GM23248 (cell line): ENCODE measurements around the gene CD244. TPM values are rescaled to one million over a fixed set of nuclear protein-coding genes. Genes with fewer than 3 reads are reported as not detected.
"Not testable (repeated sequence)": the region's sequence is repeated elsewhere in the genome, so short reads cannot be mapped to it uniquely, and the experiment has no call there.

Experiments
- DNase-seq: peaks from one replicate; pipeline ENCODE4 v3.0.0-alpha.2; 2015
- H2AFZ ChIP-seq: fragments of 200-600 bp; sonication (generic); 2 replicates; pipeline ENCODE4 v1.6.1; 2016; ENCODE audit warnings: antibody characterized with exemption
- H3F3A ChIP-seq: fragments of 200-600 bp; sonication (generic); 2 replicates; pipeline ENCODE4 v1.6.1; 2016; ENCODE audit warnings: mild to moderate bottlenecking, antibody characterized with exemption, mixed run types; ENCODE audit not compliant: insufficient read depth
- H3K27ac ChIP-seq: fragments of 200-600 bp; sonication (generic); 2 replicates; pipeline ENCODE4 v1.5.1; 2016; ENCODE audit warnings: mild to moderate bottlenecking
- H3K27me3 ChIP-seq: fragments of 200-600 bp; sonication (generic); replicated peaks from 2 replicates; pipeline ENCODE4 v1.6.1; 2016; ENCODE audit warnings: mild to moderate bottlenecking; ENCODE audit not compliant: insufficient read depth
- H3K36me3 ChIP-seq: fragments of 200-600 bp; sonication (generic); 2 replicates; pipeline ENCODE4 v1.6.1; 2016; ENCODE audit warnings: low read depth, mild to moderate bottlenecking
- H3K4me1 ChIP-seq: fragments of 200-600 bp; sonication (generic); 2 replicates; pipeline ENCODE4 v1.6.1; 2016; ENCODE audit warnings: mild to moderate bottlenecking; ENCODE audit not compliant: insufficient read depth
- H3K4me2 ChIP-seq: fragments of 200-600 bp; sonication (generic); one replicate; pipeline ENCODE4 v1.6.1; 2016; ENCODE audit warnings: mild to moderate bottlenecking; ENCODE audit not compliant: unreplicated experiment
- H3K4me3 ChIP-seq: fragments of 200-600 bp; sonication (generic); 2 replicates; pipeline ENCODE4 v1.5.1; 2016; ENCODE audit warnings: mild to moderate bottlenecking
- H3K79me2 ChIP-seq: fragments of 200-600 bp; sonication (generic); 2 replicates; pipeline ENCODE4 v1.6.1; 2016; ENCODE audit warnings: mild to moderate bottlenecking; ENCODE audit not compliant: insufficient read depth
- H3K9ac ChIP-seq: fragments of 200-600 bp; sonication (generic); 2 replicates; pipeline ENCODE4 v1.6.1; 2016; ENCODE audit warnings: mild to moderate bottlenecking
- H3K9me2 ChIP-seq: fragments of 200-600 bp; sonication (generic); 2 replicates; pipeline ENCODE4 v1.6.1; 2016; ENCODE audit warnings: mixed run types, mild to moderate bottlenecking, moderate library complexity; ENCODE audit not compliant: insufficient read depth
- H3K9me3 ChIP-seq: fragments of 200-600 bp; sonication (generic); one replicate; pipeline ENCODE4 v1.6.1; 2017; ENCODE audit warnings: low read depth
- H4K20me1 ChIP-seq: fragments of 200-600 bp; sonication (generic); 2 replicates; pipeline ENCODE4 v1.6.0; 2016; ENCODE audit not compliant: insufficient read depth
- EZH2 ChIP-seq: fragments of 200-600 bp; sonication (generic); IDR thresholded peaks from 2 replicates; pipeline ENCODE4 v1.6.1; 2018; ENCODE audit warnings: antibody characterized with exemption, mild to moderate bottlenecking; ENCODE audit not compliant: insufficient read depth, poor library complexity, severe bottlenecking
- EZH2phosphoT487 ChIP-seq: fragments of 200-600 bp; sonication (generic); IDR thresholded peaks from 2 replicates; pipeline ENCODE4 v1.6.1; 2018; ENCODE audit warnings: antibody characterized with exemption, moderate library complexity, mild to moderate bottlenecking, low read depth; ENCODE audit not compliant: insufficient read depth
- WGBS, 2 experiments: methylation state at CpG; one replicate each; pipeline ENCODE4 v1.1.6; 2015 to 2017; ENCODE audit warnings: low lambda C conversion rate in 2 of 2, low coverage in 1 of 2; ENCODE audit errors: missing lambda C conversion rate in 2 of 2; 5-methylcytosine and 5-hydroxymethylcytosine counted together
- in situ Hi-C: fragments of 300-500 bp; cut with MboI; formaldehyde crosslinking; loops from 2 replicates; pipeline ENCODE4 v1.15.0; 2020
- polyA plus RNA-seq: library from polyadenylated mRNA; unstranded; fragments of >200 nt; fragmentation: Nextera tagmentation; extraction: Ambion mirVana; gene quantifications from 2 replicates; pipeline ENCODE4 v1.2.1, GENCODE V29; 2016
- total RNA-seq: library from RNA; depleted of rRNA; stranded (reverse); fragments of >200 nt; shearing (Covaris generic); gene quantifications from 2 replicates; pipeline ENCODE4 v1.2.3, GENCODE V29; 2014

The CD244 gene
- total and polyA plus RNA-seq, 2 experiments from 2014 or later, result not detected

DNA sequence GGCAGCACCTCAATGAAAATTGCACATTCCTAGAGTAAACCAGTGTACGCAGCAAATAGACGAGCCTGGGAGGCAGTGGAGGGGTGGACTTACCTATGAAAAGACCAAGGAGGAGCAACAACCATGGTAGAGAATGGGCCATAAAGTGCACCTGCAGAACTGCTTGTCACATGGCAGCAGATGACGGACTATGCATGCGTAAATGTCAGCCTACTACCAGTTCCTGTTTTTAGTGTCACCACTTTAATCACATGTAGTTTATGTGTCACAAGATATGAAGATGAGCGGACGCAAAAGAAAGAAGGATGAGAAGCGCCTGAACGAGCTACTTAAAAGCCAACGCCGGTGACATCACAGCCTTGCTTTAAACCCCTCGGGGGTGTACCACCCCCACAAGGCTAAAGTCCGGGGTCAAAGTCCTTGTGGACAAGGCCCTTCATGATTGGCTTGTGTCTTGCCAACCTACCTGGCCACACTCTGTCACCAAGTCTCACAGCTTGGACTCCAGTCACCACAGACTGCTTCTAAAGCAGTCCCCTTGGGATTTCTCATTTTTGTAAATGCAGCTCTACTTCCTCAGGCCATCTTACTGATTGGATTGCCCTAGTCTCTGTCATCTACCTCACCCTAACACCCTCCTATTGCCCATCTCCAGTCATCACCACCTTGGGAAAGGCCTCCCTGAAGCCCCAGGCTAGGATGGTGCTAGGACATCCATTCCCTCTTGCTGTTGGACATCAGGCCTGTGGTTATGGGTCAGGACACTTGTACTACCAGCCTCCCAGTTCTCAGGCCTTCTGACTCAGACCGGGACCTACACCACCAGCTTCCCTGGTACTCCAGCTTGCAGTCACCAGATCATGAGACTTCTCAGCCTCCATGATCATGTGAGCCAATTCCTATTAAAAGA is 72.7 kb downstream of the CD244 start:
- Histone ChIP-seq H3K4me1 (no peaks in the 10 kb centered on the region), H3K27me3 (no peaks in the 10 kb centered on the region)

GRCh38 chr1:160789051-160789701 is 73.5 kb downstream of the CD244 start:
- Histone ChIP-seq H3K9me2 (no peaks in the 10 kb centered on the region), H3K27me3 (no peaks in the 10 kb centered on the region), H3K9me3 (no peaks in the 10 kb centered on the region), H3F3A (no peaks in the 10 kb centered on the region), H3K4me1 (no peaks in the 10 kb centered on the region), H3K9ac (no peak overlapping the region), H3K36me3 (no peaks in the 10 kb centered on the region), H2AFZ (no peak overlapping the region), H3K27ac (no peak overlapping the region), H3K4me2 (no peak overlapping the region), H3K79me2 (no peaks in the 10 kb centered on the region), H3K4me3 (no peak overlapping the region), H4K20me1 (no peaks in the 10 kb centered on the region)
- TF ChIP-seq EZH2 (no peak), EZH2phosphoT487 (no peak)
- no peak for DNase-seq
- WGBS, 2 experiments, result 69 to 72% methylated on average over 11 of the region's 11 CpGs
- in situ Hi-C loops, result no loop called here

More for the DNA sequence above, 72.7 kb downstream of the CD244 start:
- Histone ChIP-seq H3K9me2 (no peaks in the 10 kb centered on the region), H3K4me3 (no peak overlapping the region), H3K9me3 (no peaks in the 10 kb centered on the region), H3K36me3 (no peaks in the 10 kb centered on the region), H3K79me2 (no peaks in the 10 kb centered on the region), H3K4me2 (no peak overlapping the region), H3F3A (no peaks in the 10 kb centered on the region), H4K20me1 (no peaks in the 10 kb centered on the region), H3K27ac (no peak overlapping the region), H3K9ac (no peak overlapping the region), H2AFZ (no peak overlapping the region)
- 47 to 48% methylated on average over 13 of the region's 13 CpGs for WGBS, 2 experiments
- TF ChIP-seq EZH2 (no peak), EZH2phosphoT487 (no peak)
- in situ Hi-C loops, result no loop called here
- no peak for DNase-seq

- H3K9me3 ChIP-seq, H3K9me2 ChIP-seq, H3K36me3 ChIP-seq, DNase-seq, H3K4me3 ChIP-seq, H3K27ac ChIP-seq, H3K79me2 ChIP-seq, H3K9ac ChIP-seq, H3K27me3 ChIP-seq, H3K4me2 ChIP-seq, H3F3A ChIP-seq, H3K4me1 ChIP-seq, in situ Hi-C loops, H4K20me1 ChIP-seq, H2AFZ ChIP-seq: not testable (repeated sequence)
- 66 to 68% methylated on average over 24 of the region's 25 CpGs for WGBS, 2 experiments
Observed at GRCh38 chr1:160782988-160783765, 79.5 kb downstream of the CD244 start.

DNA sequence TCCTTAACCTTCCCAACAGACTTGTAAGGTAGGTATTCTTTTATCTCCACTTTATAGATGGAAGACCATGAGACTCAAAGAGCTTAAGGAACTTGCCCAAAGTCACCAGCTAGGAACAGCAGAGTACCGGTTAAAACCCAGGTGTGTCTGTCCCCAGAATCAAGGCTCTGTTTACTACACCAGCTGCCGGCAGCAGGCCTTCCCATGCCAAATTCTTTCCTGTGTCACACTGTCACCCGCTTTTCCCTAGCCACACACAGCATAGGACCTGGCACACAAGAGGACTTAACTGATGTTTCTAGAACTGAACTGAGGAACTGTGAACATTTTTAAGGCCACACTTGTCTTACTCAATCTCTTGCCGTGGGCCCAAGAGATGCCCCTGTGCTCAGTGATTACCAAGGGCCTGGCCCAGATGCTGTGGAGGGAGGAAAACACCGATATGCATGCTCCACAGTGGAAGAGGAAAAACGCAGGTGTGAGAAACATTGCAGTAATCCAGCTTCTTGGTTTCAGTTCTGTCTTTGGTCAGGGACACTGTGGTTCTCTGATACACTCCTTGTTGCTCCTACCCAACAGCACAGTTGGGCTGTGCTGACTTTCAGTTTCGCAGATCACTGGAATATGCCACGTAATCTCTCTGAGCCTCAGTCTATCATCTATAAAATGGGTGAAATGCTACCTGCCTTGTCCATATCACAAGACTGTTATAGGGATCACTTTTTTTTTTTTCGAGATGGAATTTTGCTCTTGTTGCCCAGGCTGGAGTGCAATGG is 80.6 kb downstream of the CD244 start:
- WGBS, 2 experiments, result 40% methylated on average over 9 of the region's 9 CpGs

More for the DNA sequence above, 80.6 kb downstream of the CD244 start:
- Histone ChIP-seq H2AFZ (no peak overlapping the region), H3K9me2 (no peaks in the 10 kb centered on the region), H3K36me3 (no peaks in the 10 kb centered on the region), H3K27me3 (no peaks in the 10 kb centered on the region), H3K4me3 (no peak overlapping the region), H3K9me3 (no peaks in the 10 kb centered on the region), H3F3A (no peaks in the 10 kb centered on the region), H3K27ac (no peak overlapping the region), H3K9ac (no peak overlapping the region), H4K20me1 (no peaks in the 10 kb centered on the region), H3K4me1 (no peaks in the 10 kb centered on the region), H3K4me2 (no peak overlapping the region), H3K79me2 (no peaks in the 10 kb centered on the region)
- DNase-seq, result no peak
- TF ChIP-seq EZH2, result no peak
- TF ChIP-seq EZH2phosphoT487, result no peak
- in situ Hi-C loops, result no loop called here
